NB4 (cell line): ENCODE results near the gene TMEM123.
"Not testable (repeated sequence)": the region's sequence is repeated elsewhere in the genome, so short reads cannot be mapped to it uniquely, and the experiment has no call there.

ENCODE experiments used
- DNase-seq: peaks from one replicate; pipeline ENCODE4 v3.0.0; 2010; ENCODE audit warnings: low read depth
- H3K4me3 ChIP-seq: one replicate; pipeline ENCODE4 v1.5.1; 2011; ENCODE audit warnings: mild to moderate bottlenecking, low read depth, low read length, moderate library complexity
- MYC ChIP-seq: IDR thresholded peaks from 2 replicates; pipeline ENCODE4 v1.6.1; 2011; ENCODE audit warnings: low read depth, low read length
- POLR2A ChIP-seq: IDR thresholded peaks from 2 replicates; pipeline ENCODE4 v1.6.1; 2011; ENCODE audit warnings: mild to moderate bottlenecking; ENCODE audit not compliant: insufficient read length; ENCODE audit errors: extremely low read depth
- TF ChIP-seq, protein P1 (sequence below): IDR thresholded peaks from one replicate; pipeline ENCODE4 v1.5.1; 2012; ENCODE audit warnings: low read depth, low read length
- TF ChIP-seq, protein P2 (sequence below): IDR thresholded peaks from 2 replicates; pipeline ENCODE4 v1.6.1; 2011; ENCODE audit warnings: low read depth, low read length

TMEM123 gene

DNA sequence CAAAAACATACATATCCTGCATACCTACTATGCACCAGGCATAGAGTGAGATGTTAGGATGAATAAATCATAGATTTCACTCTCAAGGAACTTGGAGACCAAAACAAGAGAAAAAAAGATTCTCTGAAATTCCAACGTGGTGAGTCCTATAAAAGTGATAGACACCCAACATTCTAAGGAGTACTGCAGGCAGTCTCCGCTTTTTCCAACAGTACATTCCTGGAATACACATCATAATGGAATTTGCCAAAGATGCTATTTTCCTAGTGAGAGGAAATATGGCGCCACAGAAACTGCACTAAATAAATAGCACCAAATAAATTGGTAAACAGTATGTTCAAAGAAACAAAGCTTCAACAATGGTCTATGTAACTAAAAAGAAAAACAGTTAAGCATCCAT, 6.0 kb downstream of the TMEM123 start:
- TF ChIP-seq MYC (no peak), POLR2A (no peak)
- TF ChIP-seq, protein P1, sequence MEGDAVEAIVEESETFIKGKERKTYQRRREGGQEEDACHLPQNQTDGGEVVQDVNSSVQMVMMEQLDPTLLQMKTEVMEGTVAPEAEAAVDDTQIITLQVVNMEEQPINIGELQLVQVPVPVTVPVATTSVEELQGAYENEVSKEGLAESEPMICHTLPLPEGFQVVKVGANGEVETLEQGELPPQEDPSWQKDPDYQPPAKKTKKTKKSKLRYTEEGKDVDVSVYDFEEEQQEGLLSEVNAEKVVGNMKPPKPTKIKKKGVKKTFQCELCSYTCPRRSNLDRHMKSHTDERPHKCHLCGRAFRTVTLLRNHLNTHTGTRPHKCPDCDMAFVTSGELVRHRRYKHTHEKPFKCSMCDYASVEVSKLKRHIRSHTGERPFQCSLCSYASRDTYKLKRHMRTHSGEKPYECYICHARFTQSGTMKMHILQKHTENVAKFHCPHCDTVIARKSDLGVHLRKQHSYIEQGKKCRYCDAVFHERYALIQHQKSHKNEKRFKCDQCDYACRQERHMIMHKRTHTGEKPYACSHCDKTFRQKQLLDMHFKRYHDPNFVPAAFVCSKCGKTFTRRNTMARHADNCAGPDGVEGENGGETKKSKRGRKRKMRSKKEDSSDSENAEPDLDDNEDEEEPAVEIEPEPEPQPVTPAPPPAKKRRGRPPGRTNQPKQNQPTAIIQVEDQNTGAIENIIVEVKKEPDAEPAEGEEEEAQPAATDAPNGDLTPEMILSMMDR = no peak
- TF ChIP-seq, protein P2, sequence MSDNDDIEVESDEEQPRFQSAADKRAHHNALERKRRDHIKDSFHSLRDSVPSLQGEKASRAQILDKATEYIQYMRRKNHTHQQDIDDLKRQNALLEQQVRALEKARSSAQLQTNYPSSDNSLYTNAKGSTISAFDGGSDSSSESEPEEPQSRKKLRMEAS = no peak
- DNase-seq = no peak
- no peak overlapping the region for H3K4me3 ChIP-seq

DNA sequence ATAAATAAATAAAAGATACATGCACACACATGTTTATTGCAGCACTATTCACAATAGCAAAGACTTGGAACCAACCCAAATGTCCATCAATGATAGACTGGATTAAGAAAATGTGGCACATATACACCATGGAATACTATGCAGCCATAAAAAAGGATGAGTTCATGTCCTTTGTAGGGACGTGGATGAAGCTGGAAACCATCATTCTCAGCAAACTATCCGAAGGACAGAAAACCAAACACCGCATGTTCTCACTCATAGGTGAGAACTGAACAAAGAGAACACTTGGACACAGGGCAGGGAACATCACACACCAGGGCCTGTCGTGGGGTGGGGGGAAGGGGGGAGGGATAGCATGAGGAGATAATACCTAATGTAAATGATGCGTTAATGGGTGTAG, 7.9 kb downstream of the TMEM123 start:
- not testable (repeated sequence) for DNase-seq, H3K4me3 ChIP-seq

DNA sequence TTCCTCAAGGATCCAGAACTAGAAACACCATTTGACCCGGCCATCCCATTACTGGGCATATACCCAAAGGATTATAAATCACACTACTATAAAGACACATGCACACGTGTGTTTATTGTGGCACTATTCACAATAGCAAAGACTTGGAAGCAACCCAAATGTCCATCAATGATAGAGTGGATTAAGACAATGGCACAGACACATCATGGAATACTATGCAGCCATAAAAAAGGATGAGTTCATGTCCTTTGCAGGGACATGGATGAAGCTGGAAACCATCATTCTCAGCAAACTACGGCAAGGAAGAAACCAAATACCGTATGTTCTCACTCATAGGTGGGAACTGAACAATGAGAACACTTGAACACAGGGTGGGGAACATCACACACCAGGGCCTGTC, 8.4 kb downstream of the TMEM123 start:
- H3K4me3 ChIP-seq, DNase-seq: not testable (repeated sequence)

DNA sequence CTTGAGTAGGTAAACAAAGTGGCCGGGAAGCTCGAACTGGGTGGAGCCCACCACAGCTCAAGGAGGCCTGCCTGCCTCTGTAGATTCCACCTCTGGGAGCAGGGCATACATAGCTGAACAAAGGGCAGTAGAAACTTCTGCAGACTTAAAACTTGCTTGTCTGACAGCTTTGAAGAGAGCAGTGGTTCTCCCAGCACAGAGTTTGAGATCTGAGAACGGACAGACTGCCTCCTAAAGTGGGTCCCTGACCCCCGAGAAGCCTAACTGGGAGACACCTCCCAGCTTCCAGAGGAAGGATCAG, 13.6 kb downstream of the TMEM123 start:
- not testable (repeated sequence) for H3K4me3 ChIP-seq, DNase-seq

DNA sequence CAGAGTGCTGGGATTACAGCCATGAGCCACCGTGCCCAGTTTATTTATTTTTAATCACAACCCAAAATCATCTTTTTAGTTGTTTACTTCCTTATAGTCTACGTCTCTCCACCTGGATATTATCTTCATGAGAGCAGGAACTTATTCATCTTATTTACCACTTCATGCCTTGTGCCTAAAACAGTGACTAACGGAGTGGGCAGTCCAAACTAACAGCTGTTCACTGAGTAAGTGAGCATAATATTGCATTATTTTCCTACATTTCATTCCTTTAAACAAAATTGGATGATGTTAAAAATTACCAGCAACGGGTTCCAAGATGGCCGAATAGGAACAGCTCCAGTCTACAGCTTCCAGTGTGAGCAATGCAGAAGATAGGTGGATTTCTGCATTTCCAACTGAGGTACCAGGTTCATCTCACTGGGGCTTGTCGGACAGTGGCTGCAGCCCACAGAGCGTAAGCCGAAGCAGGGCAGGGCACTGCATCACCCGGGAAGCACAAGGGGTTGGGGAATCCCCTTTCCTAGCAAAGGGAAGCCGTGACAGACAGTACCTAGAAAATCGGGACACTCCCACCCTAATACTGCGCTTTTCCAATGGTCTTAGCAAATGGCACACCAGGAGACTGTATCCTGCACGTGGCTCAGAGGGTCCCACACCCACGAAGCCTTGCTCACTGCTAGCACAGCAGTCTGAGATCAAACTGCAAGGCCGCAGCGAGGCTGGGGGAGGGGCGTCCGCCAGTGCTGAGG, 14.1 kb downstream of the TMEM123 start:
- TF ChIP-seq, protein P2 = no peak
- no peak for TF ChIP-seq MYC
- TF ChIP-seq, protein P1 = no peak
- no peak for TF ChIP-seq POLR2A
- DNase-seq = no peak
- no peak overlapping the region for H3K4me3 ChIP-seq

DNA sequence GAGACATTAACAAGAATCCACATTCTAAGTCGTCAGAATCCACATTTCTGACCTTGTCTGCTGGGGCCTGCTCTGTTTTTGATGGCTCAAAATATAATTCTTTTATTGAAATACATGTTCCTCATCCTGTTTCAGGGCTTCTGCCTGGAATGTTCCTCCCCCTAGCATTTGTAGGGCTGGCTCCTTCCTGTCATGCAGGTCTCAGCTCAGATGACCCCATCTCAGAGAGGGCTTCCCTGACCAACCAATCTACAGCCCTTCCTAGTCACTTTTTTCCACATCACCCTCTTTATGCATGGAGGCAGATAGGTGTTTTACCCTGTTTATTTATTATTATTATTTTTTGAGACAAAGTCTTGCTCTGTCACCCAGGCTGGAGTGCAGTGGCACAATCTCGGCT, 14.8 kb downstream of the TMEM123 start:
- TF ChIP-seq, protein P2 = no peak
- TF ChIP-seq, protein P1 = no peak
- TF ChIP-seq POLR2A = no peak
- TF ChIP-seq MYC = no peak
- no peak overlapping the region for H3K4me3 ChIP-seq
- no peak for DNase-seq

DNA sequence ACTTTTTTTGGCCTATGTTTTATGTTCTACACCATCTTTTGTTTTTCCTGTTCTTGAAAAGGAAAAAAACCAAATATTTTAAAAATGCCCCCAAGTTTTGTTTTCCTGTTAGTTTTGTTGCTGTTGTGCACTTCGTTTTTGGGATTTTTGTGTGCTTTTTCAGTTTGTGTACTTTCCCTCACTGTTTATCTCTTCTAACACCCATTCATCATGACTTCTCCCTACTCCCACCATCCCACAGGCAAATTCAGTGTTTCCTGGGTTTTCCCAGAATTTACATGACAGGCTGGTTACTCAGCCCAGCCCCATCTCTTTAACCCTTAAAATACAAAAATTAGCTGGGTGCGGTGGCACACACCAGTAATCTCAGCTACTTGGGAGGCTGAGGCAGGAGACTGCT, 15.6 kb downstream of the TMEM123 start:
- no peak for DNase-seq
- TF ChIP-seq POLR2A (no peak), MYC (no peak)
- TF ChIP-seq, protein P2 = no peak
- TF ChIP-seq, protein P1 = no peak
- H3K4me3 ChIP-seq = no peak overlapping the region

DNA sequence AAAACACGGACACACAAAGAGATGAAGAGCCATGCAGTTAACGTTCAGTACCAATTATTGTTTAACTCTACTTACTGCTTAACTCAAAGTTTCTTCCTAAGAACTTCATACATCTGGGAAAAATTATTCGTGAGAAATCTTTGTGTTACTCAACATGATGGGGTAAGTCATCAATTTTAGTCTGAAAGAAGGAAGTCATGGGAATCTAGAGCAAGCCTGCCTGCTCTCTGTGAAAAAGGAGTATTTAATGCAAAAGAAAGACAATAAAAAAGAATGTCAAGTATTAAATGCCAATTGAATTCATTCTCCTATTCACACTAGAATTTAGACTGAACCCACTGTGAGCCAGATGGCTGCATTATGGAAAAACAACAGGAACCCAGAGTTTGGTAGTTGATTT, 16.0 kb downstream of the TMEM123 start:
- TF ChIP-seq POLR2A (no peak), MYC (no peak)
- TF ChIP-seq, protein P2 = no peak
- TF ChIP-seq, protein P1 = no peak
- DNase-seq = no peak
- H3K4me3 ChIP-seq = no peak overlapping the region
